Measurements from ENCODE around the gene SAMMSON.

The SAMMSON gene

DNA sequence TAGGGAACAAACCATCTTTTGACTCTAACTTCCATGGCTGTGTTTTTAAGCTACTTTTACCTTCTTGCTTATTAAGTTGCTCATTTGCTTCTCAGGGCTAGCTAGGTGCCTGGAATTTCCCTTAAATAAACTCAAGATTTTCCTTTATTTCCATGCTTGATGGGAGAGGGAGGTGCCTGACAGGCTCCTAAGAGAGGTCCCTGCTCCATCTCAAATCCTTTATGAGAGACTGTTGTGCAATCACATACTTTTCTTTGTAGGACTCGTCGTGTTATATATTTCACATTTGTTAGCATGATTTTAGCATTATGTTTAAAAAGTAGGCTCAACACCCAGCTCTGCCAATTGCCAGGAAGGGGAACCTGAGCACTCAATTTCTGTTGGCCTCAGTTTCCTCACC is 95.7 kb downstream of the SAMMSON start:
- DNase-seq: no peak

GRCh38 chr3:70096376-70097066 is 97.0 kb downstream of the SAMMSON start:
- DNase-seq: no peak

GRCh38 chr3:70097084-70097483 is 97.6 kb downstream of the SAMMSON start:
- no peak for DNase-seq

- no peak for DNase-seq
These were observed 108.5 kb downstream of the SAMMSON start for GRCh38 chr3:70108072-70108471.

DNA sequence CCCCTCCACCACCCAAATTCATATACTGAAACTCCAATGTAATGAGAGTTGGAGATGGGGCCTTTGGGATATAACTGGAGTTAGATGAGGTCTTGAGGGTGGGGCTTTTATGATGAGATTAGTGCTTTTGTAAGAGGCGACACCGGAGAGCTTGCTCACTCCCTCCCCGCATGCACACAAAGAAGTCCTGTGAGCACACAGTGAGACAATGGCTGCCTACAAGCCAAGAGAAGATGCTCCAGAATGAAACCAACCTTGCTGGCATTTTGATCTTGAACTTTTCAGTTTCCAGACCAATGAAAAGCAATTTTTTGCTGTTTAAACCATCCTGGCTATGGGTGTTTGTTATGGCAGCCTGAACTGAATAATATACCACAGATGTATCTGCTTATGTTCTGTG is 109.0 kb downstream of the SAMMSON start:
- no peak for DNase-seq

DNA sequence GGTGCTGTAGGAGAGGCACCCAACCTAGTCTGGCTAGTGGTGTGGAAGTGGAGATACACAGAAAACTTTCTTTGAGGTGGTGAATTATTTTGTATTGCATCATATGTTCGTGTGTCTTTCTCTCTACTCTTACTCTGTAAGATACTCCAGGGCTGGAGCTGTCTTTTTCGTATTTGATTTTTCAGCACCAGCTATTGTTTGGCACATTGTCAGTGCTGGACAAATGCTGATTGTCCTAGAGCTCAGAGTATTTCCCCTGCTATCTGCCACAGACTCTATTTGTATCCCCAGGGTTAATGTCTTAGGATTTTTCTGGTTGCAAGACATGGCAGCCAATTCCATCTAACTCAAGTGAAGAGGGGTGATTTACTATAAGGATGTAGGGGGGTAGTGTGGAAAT is 110.5 kb downstream of the SAMMSON start:
- no peak for DNase-seq

- DNase-seq: no peak
These were observed 111.9 kb downstream of the SAMMSON start for GRCh38 chr3:70111411-70111810.

- DNase-seq: no peak
These were observed 113.2 kb downstream of the SAMMSON start for GRCh38 chr3:70112751-70113150.

GRCh38 chr3:70114431-70114830 is 114.9 kb downstream of the SAMMSON start:
- DNase-seq: no peak

GRCh38 chr3:70119879-70120278 is 120.3 kb downstream of the SAMMSON start:
- DNase-seq: no peak
